Stimulated activated CD8-positive, alpha-beta memory T cell treated with anti-CD3 and anti-CD28 coated beads, Interleukin-4, amount 100 ng/mL, for 1 hour (primary cell): ENCODE measurements around the gene TECPR1.

ENCODE experiments used
- DNase-seq, 2 donors: peaks; one replicate each; pipeline ENCODE4 v3.0.0-alpha.2; 2020; ENCODE audit warnings: low read depth in 2 of 2, low spot score in 1 of 2

The TECPR1 gene

DNA sequence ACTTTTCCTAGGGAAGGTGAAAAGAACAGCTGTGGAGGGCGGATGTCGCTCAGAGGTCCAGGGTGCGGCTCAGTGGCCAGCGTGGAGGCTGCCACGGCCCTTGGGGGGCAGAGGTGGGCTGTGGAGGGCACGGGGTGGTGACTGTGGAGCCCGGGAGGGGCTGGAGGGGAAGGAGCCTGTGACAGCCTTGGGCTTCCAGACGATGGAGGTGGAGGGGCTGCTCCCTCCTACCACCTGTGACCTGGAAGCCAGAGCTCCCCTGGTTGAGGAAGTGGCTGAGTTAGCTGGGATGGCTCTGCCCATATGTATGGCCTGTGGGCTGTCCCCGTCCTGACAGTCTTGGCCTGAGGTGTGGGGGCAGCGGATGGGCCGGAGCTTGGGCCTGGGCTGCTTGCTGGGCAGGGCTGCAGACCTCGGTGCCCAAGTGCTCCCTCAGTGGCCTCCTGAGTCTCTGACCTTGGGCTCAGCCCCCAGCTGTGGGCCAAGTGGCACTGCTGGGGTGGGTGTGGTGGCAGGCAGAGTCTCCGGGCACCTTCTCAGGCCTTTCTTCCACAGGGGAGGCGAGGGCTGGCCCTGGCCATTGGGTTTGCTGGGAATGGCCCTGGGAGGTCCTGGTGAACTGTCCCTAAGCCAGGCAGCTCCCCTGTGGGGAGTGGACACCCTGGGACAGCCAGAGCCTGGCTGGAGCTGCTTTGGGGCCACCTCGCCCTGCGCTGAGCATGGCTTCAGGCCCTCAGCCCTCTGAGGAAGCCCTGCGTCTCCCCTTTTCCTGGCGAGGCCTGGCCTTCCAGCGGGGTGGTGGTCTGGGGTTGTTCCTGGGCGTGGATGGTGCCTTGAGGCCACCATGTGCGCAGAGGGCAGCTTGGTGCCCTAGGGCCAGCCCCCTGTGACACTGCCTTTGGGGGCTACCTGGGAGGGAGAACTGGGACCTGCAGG, 33.4 kb upstream of the TECPR1 start:
- no peak for DNase-seq

DNA sequence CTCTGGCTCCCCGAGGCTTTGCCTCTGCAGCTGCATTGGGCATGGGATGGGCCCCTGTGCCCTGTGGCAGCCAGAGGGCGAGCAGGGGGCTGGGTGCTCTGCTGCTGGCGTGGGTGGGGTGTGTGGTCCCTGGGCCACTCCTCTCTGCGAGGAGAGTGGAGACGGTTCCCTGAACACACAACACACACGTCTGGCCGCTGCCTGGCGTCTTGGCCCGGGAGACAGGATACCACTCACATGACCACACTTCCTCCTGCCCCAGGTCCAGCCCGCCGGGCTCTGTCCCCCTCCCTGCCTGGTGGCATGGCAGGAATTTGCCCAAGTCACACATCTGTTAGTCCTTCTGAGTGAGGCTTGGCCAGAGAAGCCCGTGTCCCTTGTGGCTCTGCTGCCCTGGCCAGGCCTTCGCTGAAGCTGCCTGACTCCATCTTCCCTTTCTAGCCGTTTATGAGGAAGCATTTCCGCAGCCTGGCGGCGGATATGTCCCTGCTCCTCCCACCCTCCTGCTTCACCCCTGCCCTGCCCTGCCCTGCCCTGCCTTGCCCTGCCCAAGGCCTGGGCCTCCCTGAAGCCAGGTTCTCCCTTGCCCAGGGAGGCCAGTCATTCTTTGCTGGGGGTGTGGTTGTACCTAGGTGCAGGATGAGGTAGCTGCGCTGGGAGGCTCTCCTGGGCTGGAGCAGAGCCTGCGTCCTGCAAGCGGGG, 32.5 kb upstream of the TECPR1 start:
- no peak for DNase-seq

DNA sequence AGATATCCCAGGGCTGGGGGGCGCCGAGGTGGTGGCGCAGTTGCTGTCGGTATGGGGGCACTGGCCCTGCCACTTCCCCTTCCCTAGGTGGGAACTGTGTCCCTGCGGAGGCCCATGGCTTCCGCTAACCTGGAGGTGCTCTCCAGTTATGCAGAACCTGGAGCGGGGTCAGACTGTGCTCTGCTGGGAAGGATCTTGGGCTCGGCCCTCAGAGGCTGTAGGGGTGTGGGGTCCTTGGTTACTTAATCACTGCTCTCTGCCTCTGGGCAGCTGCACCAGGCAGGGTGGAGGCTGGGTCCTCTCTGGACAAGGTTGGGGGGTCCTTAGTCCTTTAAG, 31.8 kb upstream of the TECPR1 start:
- DNase-seq, result no peak

DNA sequence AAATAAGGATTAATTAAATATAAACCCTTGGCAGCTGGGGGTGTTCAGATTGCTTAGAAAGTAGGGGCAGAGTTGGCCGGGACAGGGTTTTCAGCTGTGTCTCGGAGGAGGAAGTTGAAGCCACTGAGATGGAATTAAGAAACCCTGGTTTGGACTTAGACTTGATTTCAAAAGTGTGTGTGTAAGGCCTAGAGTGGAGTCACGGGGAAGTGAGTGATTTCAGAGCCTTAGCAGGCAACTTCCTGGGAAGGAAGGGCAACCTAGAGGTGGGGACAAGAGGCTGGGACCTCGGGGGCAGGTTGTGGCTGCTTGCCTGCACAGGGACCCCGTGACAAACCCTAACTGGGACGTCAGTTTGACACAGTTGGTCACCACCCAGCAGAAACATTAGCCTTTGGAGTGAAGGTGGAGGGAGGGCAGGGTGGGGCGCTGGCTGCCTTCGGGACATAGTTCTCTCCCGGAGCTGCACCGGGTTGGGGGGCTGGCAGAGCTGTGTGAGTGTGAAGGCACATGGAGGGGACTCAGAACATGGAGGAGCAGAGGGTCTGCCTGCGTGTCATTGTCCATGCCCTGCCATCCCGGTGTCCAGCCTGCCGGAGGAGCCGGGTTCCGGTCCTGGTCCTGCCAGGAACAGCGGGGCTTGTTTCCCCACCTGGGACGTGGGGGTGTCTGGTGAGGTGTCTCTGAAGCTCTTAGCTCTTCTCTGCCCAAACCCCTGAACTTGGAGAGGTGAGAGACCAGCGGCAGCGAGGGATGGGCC, 31.3 kb upstream of the TECPR1 start:
- DNase-seq, result no peak

DNA sequence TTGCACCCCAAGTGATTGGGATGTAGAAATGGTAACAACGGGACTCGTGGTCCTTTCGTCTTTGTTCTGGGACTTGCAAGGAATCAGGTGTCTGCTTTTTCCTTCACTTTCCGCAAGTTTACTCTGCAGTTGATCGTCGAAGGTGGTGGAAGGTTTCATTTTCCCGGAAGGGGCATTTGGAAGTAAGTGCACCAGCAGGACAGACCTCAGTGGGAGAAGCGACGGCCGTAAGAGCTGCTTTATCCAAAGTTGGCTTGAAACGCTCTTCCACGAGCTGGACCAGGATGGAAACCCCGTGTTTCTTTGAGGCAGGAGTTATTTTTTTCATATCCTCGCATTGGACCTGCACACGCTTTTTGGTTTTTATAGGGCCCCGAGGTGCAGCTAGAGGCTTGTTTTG, 30.7 kb upstream of the TECPR1 start:
- DNase-seq, result no peak

DNA sequence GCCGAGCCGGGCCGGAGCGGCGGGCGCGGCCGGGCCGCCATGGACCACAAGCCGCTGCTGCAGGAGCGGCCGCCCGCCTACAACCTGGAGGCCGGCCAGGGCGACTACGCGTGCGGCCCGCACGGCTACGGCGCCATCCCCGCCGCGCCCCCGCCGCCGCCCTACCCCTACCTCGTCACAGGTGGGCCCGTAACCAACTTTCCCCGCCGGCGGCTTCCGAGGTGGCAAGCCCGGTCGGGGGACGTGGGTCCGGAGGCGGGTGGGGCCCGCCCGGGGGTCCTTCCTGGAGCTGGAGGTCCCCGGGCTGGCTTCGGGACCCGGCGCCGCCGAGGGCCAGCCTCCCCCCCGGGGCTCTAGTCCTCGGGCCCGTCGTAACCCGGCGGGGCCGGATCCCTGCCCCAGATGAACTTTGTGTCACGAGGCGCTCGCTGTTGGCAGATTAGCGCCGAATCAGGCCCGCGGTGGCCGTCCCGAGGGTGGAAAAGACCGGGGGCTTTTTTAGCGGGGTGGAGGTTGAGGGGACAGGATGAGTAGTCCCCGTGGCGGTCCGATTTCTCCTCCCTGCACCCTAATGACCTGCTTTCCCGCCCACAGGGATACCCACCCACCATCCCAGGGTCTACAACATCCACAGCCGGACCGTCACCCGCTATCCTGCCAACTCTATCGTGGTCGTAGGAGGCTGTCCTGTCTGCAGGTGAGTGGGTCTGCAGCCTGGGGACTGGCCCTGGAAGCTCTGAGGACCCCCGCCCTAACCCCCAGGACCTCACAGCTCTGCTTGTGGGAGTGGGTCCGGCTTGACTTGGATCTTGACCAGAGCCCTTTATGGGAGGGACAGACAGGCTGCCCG, 29.9 kb upstream of the TECPR1 start:
- no peak for DNase-seq

DNA sequence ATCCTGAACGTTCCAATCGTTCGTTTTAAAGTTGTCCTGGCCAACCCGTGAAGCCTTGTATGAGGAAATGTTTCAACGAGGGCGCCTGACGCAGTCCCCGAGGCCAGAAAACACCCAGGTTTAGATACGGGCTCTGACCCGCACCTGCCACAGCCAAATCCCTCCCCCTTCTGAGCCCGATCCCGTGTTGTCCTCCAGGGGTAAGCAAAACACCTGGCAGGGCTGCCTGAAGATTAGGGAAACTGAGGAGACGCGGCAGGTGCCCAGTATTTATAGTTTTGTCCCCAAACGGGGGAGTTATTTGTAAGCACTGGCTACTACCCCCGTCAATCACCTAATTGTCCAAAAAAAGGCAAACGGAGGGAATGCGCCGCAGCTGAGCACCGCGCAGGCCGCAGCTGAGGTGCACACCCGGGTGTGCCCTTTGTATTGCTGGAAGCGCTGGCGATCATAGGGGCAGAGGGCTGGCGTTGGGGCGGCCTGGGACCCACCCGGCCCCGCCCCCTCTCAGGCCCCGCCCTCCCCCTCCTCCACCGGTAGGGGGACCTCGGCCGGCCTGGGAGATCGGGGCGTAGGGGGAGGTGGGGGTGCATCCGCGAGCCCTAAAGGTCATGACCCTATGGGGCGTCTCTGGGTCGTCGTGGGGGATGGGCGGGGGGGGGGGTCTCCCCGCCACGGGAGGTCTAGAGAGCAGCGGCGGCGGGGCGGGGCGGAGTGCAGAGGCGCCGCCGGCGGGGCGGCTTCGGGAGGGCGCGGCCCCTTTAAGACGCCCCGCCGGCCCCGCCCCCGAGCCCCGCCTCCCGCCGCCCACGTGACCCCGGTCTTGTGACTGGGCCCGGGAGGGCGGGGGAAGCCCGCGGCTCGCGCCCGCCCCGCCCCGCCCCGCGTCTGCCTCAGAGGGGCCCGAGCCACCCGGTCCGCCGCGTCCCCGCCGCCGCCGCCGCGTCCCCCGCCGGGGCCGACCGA, 29.0 kb upstream of the TECPR1 start, which contains the start of gene BRI3:
BRI3 (plus strand) TSS at position 896 of the 966 bp plus-strand sequence. CDS start 110 bp downstream, outside the sequence.
- DNase-seq, result peak; percentile 90

DNA sequence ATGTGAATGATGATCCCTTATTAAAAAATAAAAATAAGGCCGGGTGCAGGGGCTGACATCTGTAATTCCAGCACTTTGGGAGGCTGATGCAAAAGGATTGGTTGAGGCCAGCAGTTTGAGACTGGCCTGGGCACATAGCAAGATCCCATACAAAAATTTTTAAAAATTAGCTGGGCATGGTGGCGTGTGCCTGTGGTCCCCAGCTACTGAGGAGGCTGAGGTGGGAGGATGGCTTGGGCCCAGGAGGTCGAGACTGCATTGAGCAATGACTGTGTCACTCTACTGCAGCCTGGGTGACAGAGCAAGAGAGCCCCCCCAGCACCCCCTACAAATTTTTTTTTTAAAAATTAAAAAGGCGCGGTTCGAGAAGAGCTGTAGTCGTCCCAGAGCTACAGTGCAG, 28.3 kb upstream of the TECPR1 start:
- DNase-seq, result no peak

DNA sequence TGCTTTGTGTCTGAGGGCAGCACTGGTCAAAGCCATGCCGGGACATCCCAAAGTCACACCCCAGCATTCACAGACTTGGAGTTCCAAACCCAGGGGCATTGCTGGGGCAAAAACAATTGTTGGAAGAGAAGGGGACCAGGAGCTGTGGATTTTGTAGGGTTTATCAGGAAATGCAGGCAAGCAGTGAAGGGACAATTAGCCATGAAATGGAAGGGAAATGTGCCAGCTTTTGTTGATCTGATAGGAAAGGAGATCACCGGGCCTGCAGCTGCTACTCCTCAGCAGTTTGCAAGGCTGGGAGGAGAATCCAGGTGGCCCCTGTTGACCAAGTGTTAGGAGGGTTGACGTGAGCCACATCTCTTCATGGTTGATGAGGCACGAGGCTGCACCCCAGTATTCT, 26.9 kb upstream of the TECPR1 start:
- DNase-seq, result no peak

DNA sequence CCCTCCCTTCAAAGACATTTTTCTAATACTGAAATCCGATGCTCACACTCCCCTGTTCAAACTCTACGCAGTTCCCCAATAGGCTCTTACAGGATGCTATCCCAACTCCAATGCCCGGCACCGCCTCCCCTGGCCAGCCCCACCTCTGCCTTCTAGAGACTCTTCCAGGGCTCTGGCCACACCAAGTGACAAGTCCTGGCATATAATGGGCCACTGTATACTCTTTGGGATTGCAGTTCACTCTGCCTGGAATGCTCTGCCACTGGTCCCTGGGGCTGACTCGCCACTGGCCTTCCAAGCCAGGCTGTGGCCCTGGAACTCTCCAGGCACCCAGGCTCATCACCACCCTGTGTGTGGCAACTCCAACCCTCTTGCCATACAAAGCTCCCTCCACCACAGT, 26.4 kb upstream of the TECPR1 start:
- DNase-seq, result no peak

DNA sequence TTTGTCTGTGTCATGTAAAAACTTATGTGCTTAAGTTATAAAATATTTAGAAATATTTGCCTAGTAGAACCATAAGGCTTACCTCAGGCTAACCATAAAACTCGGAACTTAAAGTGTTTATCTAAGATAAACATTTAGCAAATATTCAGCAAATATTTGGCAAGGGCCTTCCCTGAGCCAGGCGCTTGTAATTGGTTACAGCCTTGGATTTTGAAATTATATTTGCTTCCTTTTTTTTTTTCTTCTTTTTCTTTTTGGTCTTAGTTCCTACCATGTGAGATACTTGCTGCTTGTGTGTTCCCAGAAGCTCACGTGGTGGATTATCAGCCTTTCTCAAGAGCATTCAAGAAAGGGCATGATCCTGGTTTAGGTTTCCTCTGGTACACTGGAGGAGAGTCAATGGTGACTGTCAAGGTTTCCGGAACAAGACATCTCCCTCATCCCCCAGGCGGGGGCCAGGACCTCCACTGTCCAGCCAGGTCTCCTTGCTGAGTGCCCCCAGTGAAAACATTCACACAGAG, 24.3 kb upstream of the TECPR1 start:
- DNase-seq, result no peak

DNA sequence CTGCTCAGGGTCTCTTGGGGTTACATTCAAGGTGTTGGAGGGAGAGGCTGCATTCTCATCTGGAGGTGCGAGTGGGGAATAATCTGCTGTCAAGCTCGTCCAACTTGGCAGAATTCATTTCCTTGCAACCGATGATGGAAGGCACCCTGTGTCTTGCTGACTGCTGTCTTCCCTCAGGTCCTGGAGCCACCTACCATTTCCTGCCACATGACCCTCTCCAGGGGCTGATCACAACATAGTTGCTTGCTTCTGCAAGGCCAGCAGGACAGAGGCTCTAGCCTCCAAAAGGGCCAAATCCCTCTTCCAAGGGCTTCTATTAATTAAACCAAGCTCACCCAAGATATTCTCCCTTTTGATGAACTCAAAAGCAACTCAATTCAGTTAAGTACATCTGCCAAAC, 15.3 kb upstream of the TECPR1 start:
- no peak for DNase-seq

DNA sequence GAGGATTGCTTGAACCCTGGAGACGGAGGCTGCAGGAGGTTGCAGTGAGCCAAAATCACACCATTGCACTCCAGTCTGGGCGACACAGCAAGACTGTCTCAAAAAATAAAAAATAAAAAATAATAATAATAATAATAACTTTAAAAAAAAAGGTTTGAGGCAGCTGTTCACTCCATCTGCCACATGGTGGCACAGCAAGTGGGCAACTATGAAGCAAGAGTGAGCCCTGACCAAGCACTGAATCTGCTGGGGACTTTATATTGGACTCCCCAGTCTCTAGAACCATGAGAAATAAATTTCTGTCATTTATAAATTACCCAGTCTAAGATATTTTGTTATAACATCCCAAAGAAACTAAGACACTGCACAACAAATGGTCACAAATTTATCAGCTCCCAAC, 14.8 kb upstream of the TECPR1 start:
- DNase-seq, result no peak

DNA sequence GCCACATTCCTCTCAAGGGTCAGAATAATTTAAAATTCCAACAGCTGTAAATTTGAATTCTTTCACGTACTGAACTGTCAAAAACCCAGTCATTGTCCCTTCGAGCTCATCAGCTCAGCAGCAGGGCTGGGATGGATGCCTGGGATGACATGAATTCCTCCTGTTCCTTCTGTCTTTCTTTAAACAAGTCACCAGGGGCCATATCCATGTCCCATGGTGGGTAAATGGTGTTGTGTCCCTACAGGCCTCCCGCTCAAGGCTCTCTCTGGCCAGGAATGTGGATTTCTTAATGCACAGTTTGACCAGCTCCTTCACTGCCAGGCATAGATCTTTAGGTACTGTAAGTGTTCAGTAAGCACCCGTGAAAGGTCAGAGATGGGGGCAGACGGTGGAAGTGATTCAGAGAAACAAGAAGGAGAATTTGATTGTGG, 13.8 kb upstream of the TECPR1 start:
- no peak for DNase-seq

DNA sequence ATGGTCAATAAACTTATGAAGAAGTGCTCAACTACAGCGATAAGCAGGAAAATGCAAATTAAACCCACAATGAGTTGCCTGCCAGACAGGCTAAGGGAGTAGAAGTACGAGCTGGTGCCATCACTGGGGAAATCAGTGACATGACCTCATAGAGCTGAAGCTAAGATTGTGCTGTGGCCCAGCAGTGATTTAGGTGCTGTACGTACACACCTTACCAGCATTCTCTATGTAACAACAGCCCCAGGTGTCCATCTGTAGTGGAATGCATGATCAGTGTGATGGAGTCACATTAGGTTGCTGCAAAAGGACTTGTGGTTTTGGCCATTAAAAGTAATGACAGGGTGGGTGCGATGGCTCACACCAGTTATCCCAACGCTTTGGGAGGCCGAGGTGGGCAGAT, 5.7 kb upstream of the TECPR1 start:
- DNase-seq, result no peak

DNA sequence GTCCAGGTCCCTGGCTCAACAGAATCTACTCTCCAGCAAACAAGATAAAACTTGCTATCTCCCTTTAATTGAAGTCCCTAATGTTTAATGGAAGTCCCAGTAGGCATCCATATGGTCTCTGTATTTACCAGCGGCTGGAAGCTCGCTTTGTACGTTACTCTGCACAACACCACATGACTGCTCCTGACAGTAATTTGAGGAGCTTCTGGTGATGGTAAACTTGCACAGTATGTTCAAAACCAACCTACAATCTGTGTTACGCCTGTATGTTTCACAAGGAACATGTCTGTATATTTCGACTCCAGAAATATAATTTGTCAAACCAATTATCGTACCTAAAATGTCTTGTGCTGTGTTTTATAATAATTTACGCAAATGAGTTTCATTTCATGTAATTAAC, 4.4 kb upstream of the TECPR1 start:
- no peak for DNase-seq

DNA sequence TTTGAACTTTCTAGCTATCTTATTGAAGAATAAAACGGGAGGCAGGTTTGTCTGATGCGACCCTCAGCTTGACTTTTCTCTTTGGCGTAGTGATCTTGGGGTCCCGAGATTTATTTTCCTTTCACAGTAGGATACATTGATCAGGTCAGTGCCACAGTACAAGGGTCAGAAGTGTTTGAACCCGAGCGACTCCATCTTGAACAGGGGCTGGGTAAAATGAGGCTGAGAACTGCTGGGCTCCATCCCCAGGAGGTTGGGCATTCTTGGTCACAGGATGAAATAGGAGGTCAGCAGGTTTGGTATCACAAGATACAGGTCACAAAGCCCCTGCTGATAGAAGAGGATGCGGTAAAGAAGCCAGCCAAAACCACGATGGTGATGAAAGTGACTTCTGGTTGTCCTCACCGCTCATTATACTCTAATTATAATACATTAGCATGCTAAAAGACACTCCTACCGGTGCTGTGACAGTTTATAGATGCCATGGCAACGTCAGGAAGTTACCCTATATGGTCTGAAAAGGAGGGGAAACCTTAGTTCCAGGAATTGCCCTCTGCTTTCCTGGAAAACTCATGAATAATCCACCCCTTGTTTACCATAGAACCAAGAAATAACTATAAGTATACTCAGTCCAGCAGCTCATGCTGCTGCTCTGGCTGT, 3.0 kb upstream of the TECPR1 start:
- DNase-seq, result no peak

DNA sequence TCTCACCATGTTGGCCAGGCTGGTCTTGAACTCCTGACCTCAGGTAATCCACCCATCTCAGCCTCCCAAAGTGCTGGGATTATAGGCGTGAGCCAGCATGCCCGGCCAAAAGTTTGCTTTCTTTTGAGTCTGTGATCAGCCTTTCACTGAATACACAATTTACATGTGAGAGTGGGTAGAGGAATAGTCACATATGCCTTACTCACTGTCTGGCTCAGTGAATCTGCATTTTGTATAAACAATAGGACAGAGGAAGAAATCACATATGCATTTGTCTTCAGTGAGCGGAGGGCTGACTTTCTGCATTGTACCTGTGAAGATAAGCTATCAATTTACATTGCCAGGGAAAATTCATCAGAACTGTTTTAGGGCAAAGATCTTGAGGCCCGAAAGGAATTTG, 2.5 kb upstream of the TECPR1 start:
- DNase-seq, result no peak
